NB4 (cell line): ENCODE data around the gene AQR.

Experiments
- MAX ChIP-seq: IDR thresholded peaks from 2 replicates; pipeline ENCODE4 v1.6.1; 2011; ENCODE audit warnings: low read depth, low read length
- TF ChIP-seq, protein P1 (sequence below): IDR thresholded peaks from one replicate; pipeline ENCODE4 v1.5.1; 2012; ENCODE audit warnings: low read depth, low read length

DNA sequence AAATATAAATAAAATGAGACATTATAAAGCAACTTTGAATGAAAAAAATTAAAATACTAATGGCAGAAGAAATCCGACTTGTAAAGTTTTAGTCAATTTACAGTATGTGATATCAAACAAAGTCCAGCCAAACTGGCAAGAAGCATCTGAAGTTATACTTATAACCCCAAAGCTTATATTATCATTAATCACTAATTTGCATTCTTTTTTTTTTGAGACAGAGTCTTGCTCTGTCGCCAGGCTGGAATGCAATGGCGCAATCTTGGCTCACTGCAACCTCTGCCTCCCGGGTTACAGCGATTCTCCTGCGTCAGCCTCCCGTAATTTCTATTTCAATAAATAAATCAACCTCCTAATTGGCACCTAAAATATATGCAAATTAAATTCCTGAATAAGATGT, 80.1 kb downstream of the AQR start:
- TF ChIP-seq, protein P1, sequence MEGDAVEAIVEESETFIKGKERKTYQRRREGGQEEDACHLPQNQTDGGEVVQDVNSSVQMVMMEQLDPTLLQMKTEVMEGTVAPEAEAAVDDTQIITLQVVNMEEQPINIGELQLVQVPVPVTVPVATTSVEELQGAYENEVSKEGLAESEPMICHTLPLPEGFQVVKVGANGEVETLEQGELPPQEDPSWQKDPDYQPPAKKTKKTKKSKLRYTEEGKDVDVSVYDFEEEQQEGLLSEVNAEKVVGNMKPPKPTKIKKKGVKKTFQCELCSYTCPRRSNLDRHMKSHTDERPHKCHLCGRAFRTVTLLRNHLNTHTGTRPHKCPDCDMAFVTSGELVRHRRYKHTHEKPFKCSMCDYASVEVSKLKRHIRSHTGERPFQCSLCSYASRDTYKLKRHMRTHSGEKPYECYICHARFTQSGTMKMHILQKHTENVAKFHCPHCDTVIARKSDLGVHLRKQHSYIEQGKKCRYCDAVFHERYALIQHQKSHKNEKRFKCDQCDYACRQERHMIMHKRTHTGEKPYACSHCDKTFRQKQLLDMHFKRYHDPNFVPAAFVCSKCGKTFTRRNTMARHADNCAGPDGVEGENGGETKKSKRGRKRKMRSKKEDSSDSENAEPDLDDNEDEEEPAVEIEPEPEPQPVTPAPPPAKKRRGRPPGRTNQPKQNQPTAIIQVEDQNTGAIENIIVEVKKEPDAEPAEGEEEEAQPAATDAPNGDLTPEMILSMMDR = no peak
- no peak for TF ChIP-seq MAX
